K562 treated with DMSO at 1 percent for 4 hours (cell line): Measurements from ENCODE around the gene TMEM100. TPM values are rescaled to one million over a fixed set of nuclear protein-coding genes. Genes with fewer than 3 reads are reported as not detected.

Experiments used
- total RNA-seq: library from RNA; unstranded; fragments of 300-600 nt; gene quantifications from 2 replicates; pipeline ENCODE4 v1.2.3, GENCODE V29; 2022; ENCODE audit not compliant: insufficient read depth

TMEM100 gene
- 0.87 TPM in 1 of 2 replicates, not detected in the other for total RNA-seq

GRCh38 chr17:55722742-55723487 lies at the start of gene TMEM100:
Gene TMEM100 (minus strand): TSS chr17:55722864. CDS start chr17:55721070, 1,794 bp downstream.

GRCh38 chr17:55750750-55751657 lies 28.3 kb upstream of the TMEM100 start, which contains the start of gene PCTP:
Gene PCTP (plus strand): TSS chr17:55751051. CDS start chr17:55751104, 53 bp downstream.

Other genes with a start within 250 kb of the TMEM100 start
- gene SMIM36, start 211.4 kb downstream of the TMEM100 start, total RNA-seq: not detected in 2 replicates
- gene PCTP, start 28.2 kb upstream of the TMEM100 start, total RNA-seq: 65.7 and 71.6 TPM in 2 replicates